Measurements from ENCODE around the gene TEX101.
"Not testable (repeated sequence)": the region's sequence is repeated elsewhere in the genome, so short reads cannot be mapped to it uniquely, and the experiment has no call there.

DNA sequence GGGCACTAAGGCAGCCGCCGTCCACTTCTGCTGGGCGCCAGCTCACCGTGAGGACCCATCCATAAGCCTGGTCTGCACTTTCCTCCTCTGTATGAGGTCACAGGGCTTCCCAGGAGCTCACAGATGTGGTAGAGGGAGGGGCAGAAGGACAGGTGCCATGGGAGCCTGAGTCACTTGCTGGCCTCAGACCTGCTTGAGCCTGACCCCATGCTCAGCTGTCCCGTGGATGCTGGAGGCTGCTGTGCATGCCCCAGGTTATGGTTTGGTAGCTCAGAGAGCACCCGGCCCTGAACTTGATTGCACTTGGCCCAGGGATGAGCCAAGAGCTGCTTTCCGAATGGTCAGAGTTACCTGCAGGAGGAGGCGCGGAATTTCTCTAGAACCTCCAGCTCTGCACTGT lies 49.0 kb upstream of the TEX101 start:
- TF ChIP-seq, protein P1, sequence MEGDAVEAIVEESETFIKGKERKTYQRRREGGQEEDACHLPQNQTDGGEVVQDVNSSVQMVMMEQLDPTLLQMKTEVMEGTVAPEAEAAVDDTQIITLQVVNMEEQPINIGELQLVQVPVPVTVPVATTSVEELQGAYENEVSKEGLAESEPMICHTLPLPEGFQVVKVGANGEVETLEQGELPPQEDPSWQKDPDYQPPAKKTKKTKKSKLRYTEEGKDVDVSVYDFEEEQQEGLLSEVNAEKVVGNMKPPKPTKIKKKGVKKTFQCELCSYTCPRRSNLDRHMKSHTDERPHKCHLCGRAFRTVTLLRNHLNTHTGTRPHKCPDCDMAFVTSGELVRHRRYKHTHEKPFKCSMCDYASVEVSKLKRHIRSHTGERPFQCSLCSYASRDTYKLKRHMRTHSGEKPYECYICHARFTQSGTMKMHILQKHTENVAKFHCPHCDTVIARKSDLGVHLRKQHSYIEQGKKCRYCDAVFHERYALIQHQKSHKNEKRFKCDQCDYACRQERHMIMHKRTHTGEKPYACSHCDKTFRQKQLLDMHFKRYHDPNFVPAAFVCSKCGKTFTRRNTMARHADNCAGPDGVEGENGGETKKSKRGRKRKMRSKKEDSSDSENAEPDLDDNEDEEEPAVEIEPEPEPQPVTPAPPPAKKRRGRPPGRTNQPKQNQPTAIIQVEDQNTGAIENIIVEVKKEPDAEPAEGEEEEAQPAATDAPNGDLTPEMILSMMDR (IDR thresholded peaks at IDR 0.05): not testable (repeated sequence)
- not testable (repeated sequence) for TF ChIP-seq POLR2AphosphoS5 (IDR thresholded peaks at IDR 0.05)
